Measurements from ENCODE around the gene ACTR3. TPM values are rescaled to one million over a fixed set of nuclear protein-coding genes. Genes with fewer than 3 reads are reported as not detected.

Gene ACTR3
- total and polyA plus RNA-seq, 4 donors, result 34.4 to 99.6 (median 51.8) TPM

DNA sequence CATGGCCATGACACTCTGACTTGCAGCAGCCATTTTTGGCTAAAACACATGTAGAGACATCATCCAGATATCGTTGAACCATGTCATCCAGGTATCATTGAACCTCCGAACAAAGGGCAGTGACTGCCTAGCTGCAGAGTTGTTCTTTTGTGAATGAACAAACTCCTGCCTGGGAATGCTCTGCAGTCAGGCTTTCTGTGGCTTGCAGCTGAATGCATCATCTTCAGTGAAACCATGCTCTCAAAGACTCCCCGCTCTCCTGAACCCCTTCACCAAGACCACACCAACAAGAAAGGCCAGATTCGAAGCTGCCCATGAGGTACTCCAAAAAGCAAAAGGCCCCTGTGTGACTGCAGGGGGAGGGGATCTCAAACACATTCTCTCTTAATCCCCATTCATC, 118.8 kb downstream of the ACTR3 start:
- TF ChIP-seq, protein P1, sequence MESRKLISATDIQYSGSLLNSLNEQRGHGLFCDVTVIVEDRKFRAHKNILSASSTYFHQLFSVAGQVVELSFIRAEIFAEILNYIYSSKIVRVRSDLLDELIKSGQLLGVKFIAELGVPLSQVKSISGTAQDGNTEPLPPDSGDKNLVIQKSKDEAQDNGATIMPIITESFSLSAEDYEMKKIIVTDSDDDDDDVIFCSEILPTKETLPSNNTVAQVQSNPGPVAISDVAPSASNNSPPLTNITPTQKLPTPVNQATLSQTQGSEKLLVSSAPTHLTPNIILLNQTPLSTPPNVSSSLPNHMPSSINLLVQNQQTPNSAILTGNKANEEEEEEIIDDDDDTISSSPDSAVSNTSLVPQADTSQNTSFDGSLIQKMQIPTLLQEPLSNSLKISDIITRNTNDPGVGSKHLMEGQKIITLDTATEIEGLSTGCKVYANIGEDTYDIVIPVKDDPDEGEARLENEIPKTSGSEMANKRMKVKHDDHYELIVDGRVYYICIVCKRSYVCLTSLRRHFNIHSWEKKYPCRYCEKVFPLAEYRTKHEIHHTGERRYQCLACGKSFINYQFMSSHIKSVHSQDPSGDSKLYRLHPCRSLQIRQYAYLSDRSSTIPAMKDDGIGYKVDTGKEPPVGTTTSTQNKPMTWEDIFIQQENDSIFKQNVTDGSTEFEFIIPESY (IDR thresholded peaks at IDR 0.05), result no peak
- TF ChIP-seq, protein P2, sequence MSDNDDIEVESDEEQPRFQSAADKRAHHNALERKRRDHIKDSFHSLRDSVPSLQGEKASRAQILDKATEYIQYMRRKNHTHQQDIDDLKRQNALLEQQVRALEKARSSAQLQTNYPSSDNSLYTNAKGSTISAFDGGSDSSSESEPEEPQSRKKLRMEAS (IDR thresholded peaks at IDR 0.05), result no peak
- TF ChIP-seq EGR1 (IDR thresholded peaks at IDR 0.05; ENCODE audit: low read depth in 2 of 2) (no peak), RAD21 (IDR thresholded peaks at IDR 0.05) (no peak), TAF1 (conservative IDR thresholded peaks at IDR 0.05) (no peak), FOXA1 (IDR thresholded peaks at IDR 0.05) (no peak), NR2F2 (IDR thresholded peaks at IDR 0.05) (no peak), RXRA (IDR thresholded peaks at IDR 0.05) (no peak), HNF4A (conservative IDR thresholded peaks at IDR 0.05) (no peak), JUND (IDR thresholded peaks at IDR 0.05) (no peak), SP1 (IDR thresholded peaks at IDR 0.05) (no peak)
- TF ChIP-seq, protein P3, sequence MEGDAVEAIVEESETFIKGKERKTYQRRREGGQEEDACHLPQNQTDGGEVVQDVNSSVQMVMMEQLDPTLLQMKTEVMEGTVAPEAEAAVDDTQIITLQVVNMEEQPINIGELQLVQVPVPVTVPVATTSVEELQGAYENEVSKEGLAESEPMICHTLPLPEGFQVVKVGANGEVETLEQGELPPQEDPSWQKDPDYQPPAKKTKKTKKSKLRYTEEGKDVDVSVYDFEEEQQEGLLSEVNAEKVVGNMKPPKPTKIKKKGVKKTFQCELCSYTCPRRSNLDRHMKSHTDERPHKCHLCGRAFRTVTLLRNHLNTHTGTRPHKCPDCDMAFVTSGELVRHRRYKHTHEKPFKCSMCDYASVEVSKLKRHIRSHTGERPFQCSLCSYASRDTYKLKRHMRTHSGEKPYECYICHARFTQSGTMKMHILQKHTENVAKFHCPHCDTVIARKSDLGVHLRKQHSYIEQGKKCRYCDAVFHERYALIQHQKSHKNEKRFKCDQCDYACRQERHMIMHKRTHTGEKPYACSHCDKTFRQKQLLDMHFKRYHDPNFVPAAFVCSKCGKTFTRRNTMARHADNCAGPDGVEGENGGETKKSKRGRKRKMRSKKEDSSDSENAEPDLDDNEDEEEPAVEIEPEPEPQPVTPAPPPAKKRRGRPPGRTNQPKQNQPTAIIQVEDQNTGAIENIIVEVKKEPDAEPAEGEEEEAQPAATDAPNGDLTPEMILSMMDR (IDR thresholded peaks at IDR 0.05; ENCODE audit: low read depth, low read length, missing input control), result no peak
- TF ChIP-seq, protein P4, sequence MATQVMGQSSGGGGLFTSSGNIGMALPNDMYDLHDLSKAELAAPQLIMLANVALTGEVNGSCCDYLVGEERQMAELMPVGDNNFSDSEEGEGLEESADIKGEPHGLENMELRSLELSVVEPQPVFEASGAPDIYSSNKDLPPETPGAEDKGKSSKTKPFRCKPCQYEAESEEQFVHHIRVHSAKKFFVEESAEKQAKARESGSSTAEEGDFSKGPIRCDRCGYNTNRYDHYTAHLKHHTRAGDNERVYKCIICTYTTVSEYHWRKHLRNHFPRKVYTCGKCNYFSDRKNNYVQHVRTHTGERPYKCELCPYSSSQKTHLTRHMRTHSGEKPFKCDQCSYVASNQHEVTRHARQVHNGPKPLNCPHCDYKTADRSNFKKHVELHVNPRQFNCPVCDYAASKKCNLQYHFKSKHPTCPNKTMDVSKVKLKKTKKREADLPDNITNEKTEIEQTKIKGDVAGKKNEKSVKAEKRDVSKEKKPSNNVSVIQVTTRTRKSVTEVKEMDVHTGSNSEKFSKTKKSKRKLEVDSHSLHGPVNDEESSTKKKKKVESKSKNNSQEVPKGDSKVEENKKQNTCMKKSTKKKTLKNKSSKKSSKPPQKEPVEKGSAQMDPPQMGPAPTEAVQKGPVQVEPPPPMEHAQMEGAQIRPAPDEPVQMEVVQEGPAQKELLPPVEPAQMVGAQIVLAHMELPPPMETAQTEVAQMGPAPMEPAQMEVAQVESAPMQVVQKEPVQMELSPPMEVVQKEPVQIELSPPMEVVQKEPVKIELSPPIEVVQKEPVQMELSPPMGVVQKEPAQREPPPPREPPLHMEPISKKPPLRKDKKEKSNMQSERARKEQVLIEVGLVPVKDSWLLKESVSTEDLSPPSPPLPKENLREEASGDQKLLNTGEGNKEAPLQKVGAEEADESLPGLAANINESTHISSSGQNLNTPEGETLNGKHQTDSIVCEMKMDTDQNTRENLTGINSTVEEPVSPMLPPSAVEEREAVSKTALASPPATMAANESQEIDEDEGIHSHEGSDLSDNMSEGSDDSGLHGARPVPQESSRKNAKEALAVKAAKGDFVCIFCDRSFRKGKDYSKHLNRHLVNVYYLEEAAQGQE (IDR thresholded peaks at IDR 0.05), result no peak
- no peak for DNase-seq (ENCODE audit: low spot score)
- Histone ChIP-seq H3K36me3 (ENCODE audit: control insufficient read depth in 4 of 4, insufficient read depth in 3 of 4, low read depth in 1 of 4, low read length in 3 of 4) (no peaks in the 10 kb centered on the region), H3K27ac (ENCODE audit: low read depth in 1 of 2, low read length in 2 of 2) (no peak overlapping the region), H3K27me3 (ENCODE audit: control insufficient read depth in 4 of 4, insufficient read depth in 4 of 4, low read length in 3 of 4) (no peaks in the 10 kb centered on the region), H3K4me3 (ENCODE audit: low read depth in 1 of 3, low read length in 3 of 3) (no peak overlapping the region), H3K9ac (ENCODE audit: low read depth in 1 of 2, low read length in 2 of 2) (no peak overlapping the region), H3K9me3 (ENCODE audit: control insufficient read depth in 4 of 4, low read length in 3 of 4) (no peaks in the 10 kb centered on the region), H3K4me1 (ENCODE audit: control insufficient read depth in 4 of 4, insufficient read depth in 4 of 4, low read length in 3 of 4) (no peaks in the 10 kb centered on the region)
- WGBS, result 88% methylated on average over 4 of the region's 4 CpGs

DNA sequence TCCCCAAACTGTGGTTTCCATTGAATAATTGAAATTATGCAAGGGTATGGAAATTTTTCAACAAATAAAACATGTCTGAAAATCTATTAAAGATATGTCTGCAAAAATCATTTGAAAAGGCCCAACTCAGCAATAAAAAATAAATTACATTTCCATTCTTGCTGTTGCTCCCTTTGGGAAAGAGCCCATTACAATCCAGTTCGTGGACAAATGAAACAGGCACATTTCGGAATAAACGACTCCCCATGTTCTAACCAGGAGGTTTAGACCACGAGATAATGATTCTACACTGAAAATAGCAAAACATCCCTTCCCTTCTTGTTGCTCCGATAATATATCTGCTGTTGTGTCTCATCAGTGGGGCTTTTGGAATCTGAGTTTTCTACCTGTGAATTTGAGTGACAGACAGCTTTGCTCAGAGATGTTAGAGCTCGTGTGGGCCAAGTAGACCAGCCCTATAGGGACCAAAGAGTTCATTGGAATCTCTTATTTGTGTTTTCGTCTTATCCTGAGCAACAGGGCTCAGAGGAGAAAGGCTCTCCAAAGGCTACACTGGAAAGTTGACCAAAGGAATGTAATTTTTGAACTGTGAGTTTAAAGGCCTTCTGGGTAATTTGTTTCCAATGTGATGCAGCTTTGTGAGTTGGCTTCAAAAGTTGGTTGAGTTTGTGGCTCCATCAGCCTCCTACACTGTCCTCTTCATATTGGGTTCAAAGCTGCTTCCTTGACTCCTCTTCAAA, 119.5 kb downstream of the ACTR3 start:
- no peak overlapping the region for H3K9ac ChIP-seq (ENCODE audit: low read depth in 1 of 2, low read length in 2 of 2)
- H3K9me3 ChIP-seq (ENCODE audit: control insufficient read depth in 4 of 4, low read length in 3 of 4), result no peaks in the 10 kb centered on the region
- TF ChIP-seq, protein P2 (IDR thresholded peaks at IDR 0.05), result no peak
- TF ChIP-seq FOXA2 (IDR thresholded peaks at IDR 0.05) (no peak), GABPA (IDR thresholded peaks at IDR 0.05 in 1 of 2, conservative IDR thresholded peaks at IDR 0.05 in 1 of 2) (no peak), RAD21 (IDR thresholded peaks at IDR 0.05) (no peak)
- TF ChIP-seq, protein P1 (IDR thresholded peaks at IDR 0.05), result no peak
- H3K4me1 ChIP-seq (ENCODE audit: control insufficient read depth in 4 of 4, insufficient read depth in 4 of 4, low read length in 3 of 4), result no peaks in the 10 kb centered on the region
- no peak overlapping the region for H3K4me3 ChIP-seq (ENCODE audit: low read depth in 1 of 3, low read length in 3 of 3)
- no peak overlapping the region for H3K27ac ChIP-seq (ENCODE audit: low read depth in 1 of 2, low read length in 2 of 2)
- WGBS, result 86% methylated on average over 7 of the region's 7 CpGs
- no peaks in the 10 kb centered on the region for H3K36me3 ChIP-seq (ENCODE audit: control insufficient read depth in 4 of 4, insufficient read depth in 3 of 4, low read depth in 1 of 4, low read length in 3 of 4)
- H3K27me3 ChIP-seq (ENCODE audit: control insufficient read depth in 4 of 4, insufficient read depth in 4 of 4, low read length in 3 of 4), result no peaks in the 10 kb centered on the region
- no peak for DNase-seq (ENCODE audit: low spot score)

Measured in liver (tissue), 9 donors.